Nephron progenitor cell (in vitro differentiated cells): ENCODE data around the gene PMAIP1.

Experiments
- DNase-seq: peaks from one replicate; pipeline ENCODE4 v3.0.0; 2021
- H3K27ac Mint-ChIP-seq: 2 replicates; pipeline ENCODE4 v1.8.0; 2021; ENCODE audit warnings: mild to moderate bottlenecking, moderate library complexity, mixed read lengths
- H3K27me3 Mint-ChIP-seq: 2 replicates; pipeline ENCODE4 v1.8.0; 2021; ENCODE audit warnings: mild to moderate bottlenecking, low read depth, mixed read lengths; ENCODE audit not compliant: poor library complexity
- H3K36me3 Mint-ChIP-seq: 2 replicates; pipeline ENCODE4 v1.8.0; 2021; ENCODE audit warnings: low read depth, mixed read lengths
- H3K4me1 Mint-ChIP-seq: 2 replicates; pipeline ENCODE4 v1.8.0; 2021; ENCODE audit warnings: mixed read lengths
- H3K4me3 Mint-ChIP-seq: 2 replicates; pipeline ENCODE4 v1.8.0; 2021; ENCODE audit warnings: mild to moderate bottlenecking, moderate library complexity, mixed read lengths
- H3K9me3 Mint-ChIP-seq: 2 replicates; pipeline ENCODE4 v1.8.0; 2021; ENCODE audit warnings: mild to moderate bottlenecking, moderate library complexity, mixed read lengths
- TF ChIP-seq, protein P1 (sequence below): fragments of 200-600 bp; sonication (generic); IDR thresholded peaks from 2 replicates; pipeline ENCODE4 v1.5.0; 2021; ENCODE audit warnings: antibody characterized with exemption

The PMAIP1 gene

DNA sequence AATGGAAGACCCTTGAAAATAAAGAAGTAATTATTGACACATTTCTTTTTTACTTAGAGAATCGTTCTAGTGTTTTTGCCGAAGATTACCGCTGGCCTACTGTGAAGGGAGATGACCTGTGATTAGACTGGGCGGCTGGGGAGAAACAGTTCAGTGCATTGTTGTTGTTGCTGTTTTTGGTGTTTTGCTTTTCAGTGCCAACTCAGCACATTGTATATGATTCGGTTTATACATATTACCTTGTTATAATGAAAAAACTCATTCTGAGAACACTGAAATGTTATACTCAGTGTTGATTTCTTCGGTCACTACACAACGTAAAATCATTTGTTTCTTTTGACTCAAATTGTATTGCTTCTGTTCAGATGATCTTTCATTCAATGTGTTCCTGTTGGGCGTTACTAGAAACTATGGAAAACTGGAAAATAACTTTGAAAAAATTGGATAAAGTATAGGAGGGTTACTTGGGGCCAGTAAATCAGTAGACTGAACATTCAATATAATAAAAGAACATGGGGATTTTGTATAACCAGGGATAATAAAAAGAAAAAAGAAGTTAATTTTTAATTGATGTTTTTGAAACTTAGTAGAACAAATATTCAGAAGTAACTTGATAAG is 3.3 kb downstream of the PMAIP1 start:
- Mint-ChIP-seq H3K4me3 (no peak overlapping the region), H3K27me3 (peaks cover 62% of the 10 kb centered on the region), H3K27ac (no peak overlapping the region), H3K9me3 (no peaks in the 10 kb centered on the region), H3K36me3 (peaks cover 13% of the 10 kb centered on the region), H3K4me1 (peaks cover 45% of the 10 kb centered on the region)
- no peak for DNase-seq
- TF ChIP-seq, protein P1, sequence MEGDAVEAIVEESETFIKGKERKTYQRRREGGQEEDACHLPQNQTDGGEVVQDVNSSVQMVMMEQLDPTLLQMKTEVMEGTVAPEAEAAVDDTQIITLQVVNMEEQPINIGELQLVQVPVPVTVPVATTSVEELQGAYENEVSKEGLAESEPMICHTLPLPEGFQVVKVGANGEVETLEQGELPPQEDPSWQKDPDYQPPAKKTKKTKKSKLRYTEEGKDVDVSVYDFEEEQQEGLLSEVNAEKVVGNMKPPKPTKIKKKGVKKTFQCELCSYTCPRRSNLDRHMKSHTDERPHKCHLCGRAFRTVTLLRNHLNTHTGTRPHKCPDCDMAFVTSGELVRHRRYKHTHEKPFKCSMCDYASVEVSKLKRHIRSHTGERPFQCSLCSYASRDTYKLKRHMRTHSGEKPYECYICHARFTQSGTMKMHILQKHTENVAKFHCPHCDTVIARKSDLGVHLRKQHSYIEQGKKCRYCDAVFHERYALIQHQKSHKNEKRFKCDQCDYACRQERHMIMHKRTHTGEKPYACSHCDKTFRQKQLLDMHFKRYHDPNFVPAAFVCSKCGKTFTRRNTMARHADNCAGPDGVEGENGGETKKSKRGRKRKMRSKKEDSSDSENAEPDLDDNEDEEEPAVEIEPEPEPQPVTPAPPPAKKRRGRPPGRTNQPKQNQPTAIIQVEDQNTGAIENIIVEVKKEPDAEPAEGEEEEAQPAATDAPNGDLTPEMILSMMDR, result no peak

DNA sequence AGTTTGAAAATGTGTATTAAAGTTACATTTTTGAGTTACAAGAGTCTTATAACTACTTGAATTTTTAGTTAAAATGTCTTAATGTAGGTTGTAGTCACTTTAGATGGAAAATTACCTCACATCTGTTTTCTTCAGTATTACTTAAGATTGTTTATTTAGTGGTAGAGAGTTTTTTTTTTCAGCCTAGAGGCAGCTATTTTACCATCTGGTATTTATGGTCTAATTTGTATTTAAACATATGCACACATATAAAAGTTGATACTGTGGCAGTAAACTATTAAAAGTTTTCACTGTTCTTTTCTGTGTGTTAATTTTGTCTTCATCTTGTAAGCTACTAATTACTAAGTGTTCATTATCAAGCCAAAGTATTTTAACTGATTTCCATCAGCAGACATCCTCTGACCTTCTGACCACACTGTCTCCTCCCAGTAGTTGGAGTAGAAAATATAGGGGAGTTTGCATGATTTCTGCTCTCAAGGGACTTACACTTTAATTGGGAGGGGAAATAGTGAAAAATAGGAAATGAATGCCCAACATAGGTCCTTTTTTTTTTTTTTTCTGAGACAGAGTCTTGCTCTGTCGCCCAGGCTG is 4.3 kb downstream of the PMAIP1 start:
- Mint-ChIP-seq H3K27me3 (peaks cover 62% of the 10 kb centered on the region), H3K4me1 (peaks cover 47% of the 10 kb centered on the region), H3K27ac (no peak overlapping the region), H3K4me3 (no peak overlapping the region), H3K9me3 (no peaks in the 10 kb centered on the region), H3K36me3 (peaks cover 13% of the 10 kb centered on the region)
- DNase-seq, result no peak
- TF ChIP-seq, protein P1, result no peak

DNA sequence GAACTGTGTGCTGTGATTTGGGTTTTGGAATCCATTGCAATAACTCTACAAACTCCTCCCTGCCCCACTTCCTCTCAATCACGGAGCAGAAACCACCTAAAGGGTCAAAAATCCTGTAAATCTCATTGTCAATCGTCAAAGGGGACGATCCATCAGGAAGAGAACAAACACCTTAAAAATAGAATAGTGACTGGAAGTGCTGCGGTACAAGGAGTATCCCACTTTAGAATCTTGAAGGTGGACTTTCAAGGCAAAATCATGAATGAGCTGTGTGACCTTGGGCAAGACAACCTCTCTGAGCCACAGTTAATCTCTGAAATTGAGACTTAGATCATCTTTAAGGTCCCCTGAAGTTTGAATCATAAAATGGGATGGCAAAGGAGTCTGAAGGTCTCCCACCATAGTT is 5.9 kb downstream of the PMAIP1 start:
- Mint-ChIP-seq H3K27me3 (peaks cover 62% of the 10 kb centered on the region), H3K4me3 (no peak overlapping the region), H3K4me1 (peaks cover 41% of the 10 kb centered on the region), H3K27ac (no peak overlapping the region), H3K36me3 (peaks cover 13% of the 10 kb centered on the region), H3K9me3 (no peaks in the 10 kb centered on the region)
- TF ChIP-seq, protein P1, result no peak
- no peak for DNase-seq

DNA sequence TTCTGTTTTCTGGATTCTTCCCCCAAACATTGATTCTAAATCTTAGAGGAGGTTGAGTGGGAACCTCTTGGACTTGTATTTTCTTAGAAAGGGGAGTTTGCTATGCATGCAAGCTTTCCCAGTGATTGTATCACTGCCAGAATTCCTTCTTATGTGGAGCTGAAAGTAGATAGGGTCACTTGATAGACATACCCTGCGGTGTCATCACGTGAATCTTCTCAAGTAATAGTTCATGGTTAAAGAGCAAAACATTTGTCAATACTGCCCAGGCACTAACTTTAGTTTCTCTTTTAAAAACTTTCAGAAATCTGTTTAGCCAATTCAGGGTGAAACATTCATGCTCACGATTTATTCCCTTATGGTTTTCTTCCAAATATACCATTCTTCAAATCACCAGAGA is 6.4 kb downstream of the PMAIP1 start:
- H3K4me1 Mint-ChIP-seq, result peaks cover 36% of the 10 kb centered on the region
- H3K9me3 Mint-ChIP-seq, result no peaks in the 10 kb centered on the region
- TF ChIP-seq, protein P1, result no peak
- no peak for DNase-seq
- H3K36me3 Mint-ChIP-seq, result peaks cover 13% of the 10 kb centered on the region
- peaks cover 58% of the 10 kb centered on the region for H3K27me3 Mint-ChIP-seq
- no peak overlapping the region for H3K4me3 Mint-ChIP-seq
- no peak overlapping the region for H3K27ac Mint-ChIP-seq

DNA sequence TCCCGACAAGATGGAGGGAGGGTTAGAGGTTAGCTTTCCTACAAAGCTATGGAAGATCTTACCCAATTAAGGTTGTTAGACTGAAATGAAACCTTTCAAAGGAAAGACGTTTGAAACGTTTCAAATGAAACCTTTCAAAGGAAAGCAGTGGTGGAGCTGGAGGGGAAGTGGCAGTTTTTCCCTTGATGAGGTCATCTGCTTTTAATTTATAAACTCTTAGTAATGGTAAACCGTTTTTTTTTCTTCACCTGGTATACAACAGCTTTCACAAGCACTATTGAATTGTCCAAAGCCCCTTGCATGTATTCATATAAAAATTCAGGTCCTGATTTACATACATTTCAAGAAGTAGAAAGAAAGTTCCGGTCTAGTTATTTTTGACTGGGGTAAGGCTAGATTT is 7.4 kb downstream of the PMAIP1 start:
- peaks cover 28% of the 10 kb centered on the region for H3K4me1 Mint-ChIP-seq
- DNase-seq, result no peak
- peaks cover 13% of the 10 kb centered on the region for H3K36me3 Mint-ChIP-seq
- TF ChIP-seq, protein P1, result no peak
- no peak overlapping the region for H3K4me3 Mint-ChIP-seq
- peaks cover 48% of the 10 kb centered on the region for H3K27me3 Mint-ChIP-seq
- no peak overlapping the region for H3K27ac Mint-ChIP-seq
- H3K9me3 Mint-ChIP-seq, result no peaks in the 10 kb centered on the region

DNA sequence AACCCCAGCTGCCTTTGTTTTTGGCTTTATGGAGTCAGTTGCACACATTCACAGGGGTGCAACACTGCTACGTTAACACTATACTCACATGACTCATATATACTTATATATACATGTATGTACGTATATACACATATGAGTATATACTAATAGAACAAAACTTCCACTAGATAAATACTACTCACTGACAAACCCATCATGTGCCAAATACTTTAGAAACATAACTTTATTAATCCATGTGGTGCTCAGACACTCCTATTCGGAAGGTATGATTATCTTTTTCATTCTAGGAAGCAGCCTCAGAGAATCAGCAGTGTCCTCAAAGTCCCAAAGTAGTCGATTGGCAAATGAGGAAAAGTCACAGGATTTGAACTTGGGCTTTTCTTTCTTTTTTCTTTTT is 7.9 kb downstream of the PMAIP1 start:
- TF ChIP-seq, protein P1, result no peak
- peaks cover 4% of the 10 kb centered on the region for H3K9me3 Mint-ChIP-seq
- H3K27me3 Mint-ChIP-seq, result peaks cover 44% of the 10 kb centered on the region
- no peak overlapping the region for H3K4me3 Mint-ChIP-seq
- no peak for DNase-seq
- H3K36me3 Mint-ChIP-seq, result peaks cover 8% of the 10 kb centered on the region
- peaks cover 23% of the 10 kb centered on the region for H3K4me1 Mint-ChIP-seq
- H3K27ac Mint-ChIP-seq, result no peak overlapping the region
